DOHH2 (cell line): ENCODE measurements around the gene ANKRD55.

ENCODE experiments used
- H3F3A ChIP-seq: fragments of 200-600 bp; sonication (generic), shearing (Covaris generic); 2 replicates; pipeline ENCODE4 v1.6.0; 2016; ENCODE audit warnings: antibody characterized with exemption, mild to moderate bottlenecking; ENCODE audit not compliant: control insufficient read depth, insufficient read depth
- H3K27ac ChIP-seq: fragments of 200-600 bp; sonication (generic); 2 replicates; pipeline ENCODE4 v1.5.1; 2014; ENCODE audit warnings: low read depth, mild to moderate bottlenecking, low read length, moderate library complexity
- H3K27me3 ChIP-seq: fragments of 200-600 bp; sonication (generic); 2 replicates; pipeline ENCODE4 v1.6.1; 2014; ENCODE audit warnings: mild to moderate bottlenecking, low read length, mixed read lengths; ENCODE audit not compliant: control insufficient read depth
- H3K36me3 ChIP-seq: fragments of 200-600 bp; sonication (generic); 2 replicates; pipeline ENCODE4 v1.6.1; 2014; ENCODE audit warnings: mild to moderate bottlenecking, low read length, moderate library complexity, mixed read lengths; ENCODE audit not compliant: control insufficient read depth
- H3K4me1 ChIP-seq: fragments of 200-600 bp; sonication (generic); 2 replicates; pipeline ENCODE4 v1.6.1; 2014; ENCODE audit warnings: mild to moderate bottlenecking, low read length, mixed read lengths; ENCODE audit not compliant: control insufficient read depth
- H3K4me2 ChIP-seq: fragments of 200-600 bp; sonication (generic); 2 replicates; pipeline ENCODE4 v1.6.0; 2014; ENCODE audit warnings: mild to moderate bottlenecking, low read length, moderate library complexity
- H3K4me3 ChIP-seq: fragments of 200-600 bp; sonication (generic); 2 replicates; pipeline ENCODE4 v1.5.1; 2014; ENCODE audit warnings: mild to moderate bottlenecking, low read length, mixed read lengths
- H3K79me2 ChIP-seq: fragments of 200-600 bp; sonication (generic); 2 replicates; pipeline ENCODE4 v1.6.1; 2014; ENCODE audit warnings: mild to moderate bottlenecking, low read length, mixed read lengths; ENCODE audit not compliant: control insufficient read depth
- H3K9me2 ChIP-seq: fragments of 200-600 bp; sonication (generic); replicated peaks from 2 replicates; pipeline ENCODE4 v1.6.1; 2014; ENCODE audit warnings: mild to moderate bottlenecking, low read length, mixed read lengths; ENCODE audit not compliant: control insufficient read depth
- H3K9me3 ChIP-seq: fragments of 200-600 bp; sonication (generic); 2 replicates; pipeline ENCODE4 v1.6.1; 2014; ENCODE audit warnings: antibody characterized with exemption, low read length, mixed read lengths; ENCODE audit not compliant: control insufficient read depth, insufficient read depth
- H4K20me1 ChIP-seq: fragments of 200-600 bp; sonication (generic); 2 replicates; pipeline ENCODE4 v1.6.0; 2014; ENCODE audit warnings: low read depth, mild to moderate bottlenecking, antibody characterized with exemption, low read length, moderate library complexity; ENCODE audit not compliant: control insufficient read depth, insufficient read depth
- CTCF ChIP-seq: fragments of 200-600 bp; sonication (generic); IDR thresholded peaks from one replicate; pipeline ENCODE4 v1.5.1; 2014; ENCODE audit warnings: antibody characterized with exemption, mild to moderate bottlenecking, low read depth, low read length; ENCODE audit not compliant: poor library complexity, severe bottlenecking
- EZH2phosphoT487 ChIP-seq: fragments of 200-600 bp; sonication (generic); IDR thresholded peaks from 2 replicates; pipeline ENCODE4 v1.6.1; 2017; ENCODE audit warnings: borderline replicate concordance, mild to moderate bottlenecking, antibody characterized with exemption, low read length, moderate library complexity, mixed read lengths

The ANKRD55 gene

GRCh38 chr5:56146674-56147073 lies 86.5 kb downstream of the ANKRD55 start:
- Histone ChIP-seq H3K36me3 (no peaks in the 10 kb centered on the region), H3K4me2 (no peak overlapping the region), H3K9me3 (no peaks in the 10 kb centered on the region), H3F3A (no peaks in the 10 kb centered on the region), H3K4me3 (no peak overlapping the region), H3K27ac (no peak overlapping the region), H3K27me3 (peaks cover 19% of the 10 kb centered on the region; the same call in 1 of the 2 replicates), H3K4me1 (no peaks in the 10 kb centered on the region), H3K9me2 (no peaks in the 10 kb centered on the region), H4K20me1 (no peaks in the 10 kb centered on the region), H3K79me2 (no peaks in the 10 kb centered on the region)
- TF ChIP-seq CTCF (no peak), EZH2phosphoT487 (no peak)

- Histone ChIP-seq H3K4me1 (no peaks in the 10 kb centered on the region), H3K9me3 (no peaks in the 10 kb centered on the region), H3K4me3 (no peak overlapping the region), H4K20me1 (no peaks in the 10 kb centered on the region), H3F3A (no peaks in the 10 kb centered on the region), H3K79me2 (no peaks in the 10 kb centered on the region), H3K27me3 (peaks cover 19% of the 10 kb centered on the region; the same call in 1 of the 2 replicates), H3K27ac (no peak overlapping the region), H3K9me2 (no peaks in the 10 kb centered on the region), H3K4me2 (no peak overlapping the region), H3K36me3 (no peaks in the 10 kb centered on the region)
- TF ChIP-seq EZH2phosphoT487 (no peak), CTCF (no peak)
Measured at GRCh38 chr5:56145511-56145910, 87.6 kb downstream of the ANKRD55 start.

- H3K4me1 ChIP-seq, result no peaks in the 10 kb centered on the region
- H3K4me3 ChIP-seq, result no peak overlapping the region
- no peaks in the 10 kb centered on the region for H3K36me3 ChIP-seq
- no peak overlapping the region for H3K27ac ChIP-seq
- no peaks in the 10 kb centered on the region for H4K20me1 ChIP-seq
- no peaks in the 10 kb centered on the region for H3K9me3 ChIP-seq
- H3K27me3 ChIP-seq, result peaks cover 19% of the 10 kb centered on the region; the same call in 1 of the 2 replicates
- H3K9me2 ChIP-seq, result no peaks in the 10 kb centered on the region
- H3K79me2 ChIP-seq, result no peaks in the 10 kb centered on the region
- no peak for TF ChIP-seq EZH2phosphoT487
- TF ChIP-seq CTCF, result no peak
- H3K4me2 ChIP-seq, result no peak overlapping the region
- H3F3A ChIP-seq, result no peaks in the 10 kb centered on the region
Measured at GRCh38 chr5:56145106-56145505, 88.0 kb downstream of the ANKRD55 start.

- Histone ChIP-seq H3K4me2 (no peak overlapping the region), H3K36me3 (no peaks in the 10 kb centered on the region), H3K79me2 (no peaks in the 10 kb centered on the region), H3K27ac (no peak overlapping the region), H3K4me3 (no peak overlapping the region), H3K27me3 (peaks cover 19% of the 10 kb centered on the region; the same call in 1 of the 2 replicates), H3K9me3 (no peaks in the 10 kb centered on the region), H3K4me1 (no peaks in the 10 kb centered on the region), H3K9me2 (no peaks in the 10 kb centered on the region), H4K20me1 (no peaks in the 10 kb centered on the region), H3F3A (no peaks in the 10 kb centered on the region)
- no peak for TF ChIP-seq CTCF
- TF ChIP-seq EZH2phosphoT487, result no peak
Measured at GRCh38 chr5:56144211-56144610, 88.9 kb downstream of the ANKRD55 start.
